Esophagus muscularis mucosa (tissue), 3 donors: ENCODE data around the gene MSI2.

Experiments used
- CTCF ChIP-seq, 3 experiments: fragments of 200-600 bp in 2 of 3; fragments of 450-650 bp in 1 of 3; sonication (generic) in 2 of 3; IDR thresholded peaks; one replicate each; pipeline ENCODE4 v1.5.1; 2017 to 2019; ENCODE audit warnings: antibody characterized with exemption in 3 of 3, mild to moderate bottlenecking in 2 of 3, moderate library complexity in 1 of 3
- EP300 ChIP-seq: sonication (generic); formaldehyde crosslinking; IDR thresholded peaks from one replicate; pipeline ENCODE4 v1.6.1; 2017; ENCODE audit warnings: antibody characterized with exemption

- no peak for TF ChIP-seq CTCF (IDR thresholded peaks at IDR 0.05)
- TF ChIP-seq EP300: no peak
Measured at GRCh38 chr17:57487573-57487972, 231.2 kb downstream of the MSI2 start.
